GM19351 (cell line): ENCODE measurements around the gene GFOD2.
"Not testable (repeated sequence)": the region's sequence is repeated elsewhere in the genome, so short reads cannot be mapped to it uniquely, and the experiment has no call there.

ENCODE experiments used
- ATAC-seq: cut with Tn5 transposase; IDR thresholded peaks from one replicate; pipeline ENCODE4 v1.9.1; 2021; ENCODE audit warnings: mild to moderate bottlenecking, moderate library complexity; ENCODE audit not compliant: unreplicated experiment

Gene GFOD2, protein sequence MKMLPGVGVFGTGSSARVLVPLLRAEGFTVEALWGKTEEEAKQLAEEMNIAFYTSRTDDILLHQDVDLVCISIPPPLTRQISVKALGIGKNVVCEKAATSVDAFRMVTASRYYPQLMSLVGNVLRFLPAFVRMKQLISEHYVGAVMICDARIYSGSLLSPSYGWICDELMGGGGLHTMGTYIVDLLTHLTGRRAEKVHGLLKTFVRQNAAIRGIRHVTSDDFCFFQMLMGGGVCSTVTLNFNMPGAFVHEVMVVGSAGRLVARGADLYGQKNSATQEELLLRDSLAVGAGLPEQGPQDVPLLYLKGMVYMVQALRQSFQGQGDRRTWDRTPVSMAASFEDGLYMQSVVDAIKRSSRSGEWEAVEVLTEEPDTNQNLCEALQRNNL

GRCh38 chr16:67719048-67719777 is at the start of gene GFOD2:
Gene GFOD2, minus strand, starts transcription at chr16:67719316. Its CDS starts 33,601 bp downstream, at chr16:67685715.
- peak; percentile 80 for ATAC-seq

DNA sequence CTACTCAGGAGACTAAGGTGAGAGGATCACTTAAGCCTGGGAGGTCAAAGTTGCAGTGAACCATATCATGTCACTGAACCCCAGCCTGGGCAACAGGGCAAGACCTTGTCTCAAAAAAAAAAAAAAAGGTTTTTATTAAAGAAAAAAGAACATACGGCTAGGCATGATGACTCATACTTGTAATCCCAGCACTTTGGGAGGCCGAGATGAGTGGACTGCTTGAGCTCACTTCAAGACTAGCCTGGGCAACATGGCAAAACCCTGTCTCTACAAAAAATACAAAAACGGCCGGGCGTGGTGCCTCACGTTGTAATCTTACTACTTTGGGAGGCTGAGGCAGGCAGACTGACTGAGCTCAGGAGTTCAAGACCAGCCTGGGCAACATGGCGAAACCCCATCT is 48.8 kb upstream of the GFOD2 start:
- ATAC-seq = no peak

DNA sequence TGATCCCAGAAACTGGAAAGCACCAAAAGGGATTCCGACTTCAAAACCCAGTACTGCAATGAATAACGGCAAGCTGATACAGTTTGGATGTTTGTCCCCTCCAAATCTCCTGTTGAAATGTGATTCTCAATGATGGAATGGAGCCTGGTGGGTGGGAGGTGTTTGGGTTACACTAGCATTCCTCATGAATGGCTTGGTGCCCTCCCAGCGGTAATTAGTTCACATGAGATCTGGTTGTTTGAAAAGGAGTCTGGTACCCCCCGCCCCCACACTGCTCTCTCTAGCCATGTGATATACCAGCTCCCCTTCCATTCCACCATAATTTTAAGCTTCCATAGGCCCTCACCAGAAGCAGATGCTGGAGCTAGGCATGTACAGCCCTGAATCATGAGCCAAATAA is 47.2 kb upstream of the GFOD2 start:
- no peak for ATAC-seq

GRCh38 chr16:67764158-67764667 is 45.1 kb upstream of the GFOD2 start:
- ATAC-seq = no peak

GRCh38 chr16:67763066-67763465 is 44.0 kb upstream of the GFOD2 start:
- no peak for ATAC-seq

DNA sequence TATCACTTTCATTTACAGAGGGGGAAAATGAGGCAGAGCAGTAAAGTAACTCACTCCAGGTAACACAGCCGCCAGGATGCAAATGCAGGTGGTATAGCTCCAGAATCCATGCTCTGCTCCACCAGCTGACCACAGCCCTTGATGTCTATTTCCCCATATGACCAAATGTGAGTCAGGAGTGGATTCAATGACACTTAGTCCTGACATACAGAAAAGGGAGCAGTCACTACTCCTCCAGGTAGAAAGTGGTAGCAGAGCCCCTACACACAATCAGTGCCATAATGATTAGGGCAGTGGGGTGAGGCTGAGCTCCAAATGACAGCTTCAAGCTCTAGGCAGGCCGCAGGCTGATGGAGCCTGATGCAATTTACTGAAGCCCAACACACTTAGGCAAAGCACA is 43.3 kb upstream of the GFOD2 start:
- ATAC-seq = no peak

GRCh38 chr16:67761924-67762323 is 42.8 kb upstream of the GFOD2 start:
- no peak for ATAC-seq

- ATAC-seq = no peak
Observed at GRCh38 chr16:67760956-67761230, 41.8 kb upstream of the GFOD2 start.

DNA sequence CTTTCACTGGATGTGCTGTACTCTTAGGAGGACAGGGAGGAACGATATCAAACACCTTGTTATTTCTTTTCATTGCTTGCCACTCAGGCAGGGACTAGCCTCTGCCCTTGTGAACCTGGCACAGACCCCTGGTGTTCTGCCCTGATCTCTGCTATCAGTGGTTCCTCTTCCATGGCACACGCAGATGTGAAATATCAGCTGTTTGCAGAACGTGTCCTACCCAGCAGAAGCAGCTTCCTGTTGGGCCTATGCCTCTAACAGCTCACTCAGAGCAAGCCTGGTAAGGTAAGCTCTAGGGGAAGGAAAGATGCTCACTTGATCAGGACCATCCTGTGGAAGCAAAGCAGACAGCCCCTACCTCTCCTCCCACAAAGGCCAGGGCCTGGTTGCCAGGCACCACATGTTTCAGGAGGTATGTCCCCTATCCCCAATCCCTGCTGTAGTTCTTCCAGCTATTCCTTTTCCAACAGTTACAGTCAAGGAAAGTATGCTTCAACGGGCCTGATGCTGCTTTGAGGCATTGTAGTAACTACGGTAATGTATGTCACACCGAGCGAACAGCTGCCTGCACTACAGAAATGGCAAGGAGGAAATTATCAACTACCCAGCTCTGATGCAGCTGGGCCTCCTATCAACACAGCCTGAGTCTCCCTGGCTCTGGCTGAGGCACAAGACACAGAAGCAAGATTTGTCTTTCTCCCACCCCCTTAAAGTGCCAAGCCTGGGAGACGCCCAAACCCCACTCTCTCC is 41.3 kb upstream of the GFOD2 start:
- no peak for ATAC-seq

GRCh38 chr16:67758966-67759365 is 39.9 kb upstream of the GFOD2 start:
- no peak for ATAC-seq

DNA sequence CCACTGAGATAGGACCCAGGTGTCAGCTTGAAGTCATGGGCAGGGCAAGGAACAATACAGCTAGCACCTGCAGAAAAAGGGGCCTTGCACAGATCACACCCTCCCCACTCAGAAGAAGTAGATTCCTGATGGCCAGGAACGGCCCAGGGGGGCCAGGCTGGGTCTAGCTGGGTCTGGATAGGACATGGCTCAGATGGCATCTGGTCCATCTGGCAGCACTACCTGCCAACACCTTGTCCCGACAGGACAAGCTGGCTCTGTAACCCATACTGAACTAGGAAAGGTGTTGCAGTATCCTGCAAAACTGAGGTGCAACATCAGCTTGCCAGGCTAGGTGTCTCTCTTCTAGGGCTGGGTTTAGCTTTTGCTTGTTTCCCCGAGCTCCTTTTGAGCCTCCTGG is 38.9 kb upstream of the GFOD2 start:
- no peak for ATAC-seq

- no peak for ATAC-seq
Observed at GRCh38 chr16:67752641-67753040, 33.5 kb upstream of the GFOD2 start.

DNA sequence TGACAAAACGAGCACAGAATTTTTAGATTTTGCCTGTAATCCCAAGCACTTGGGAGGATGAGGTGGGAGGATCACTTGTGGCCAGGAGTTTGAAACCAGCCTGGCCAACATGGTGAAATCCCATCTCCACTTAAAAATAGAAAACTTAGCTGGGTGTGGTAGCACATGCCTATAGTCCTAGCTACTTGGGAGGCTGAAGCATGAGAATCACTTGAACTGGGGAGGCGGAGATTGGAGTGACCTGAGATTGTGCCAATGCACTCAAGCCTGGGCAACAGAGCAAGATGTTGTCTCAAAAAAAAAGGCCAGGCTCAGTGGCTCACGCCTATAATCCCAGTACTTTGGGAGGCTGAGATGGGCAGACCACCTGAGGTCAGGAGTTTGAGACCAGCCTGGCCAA is 32.2 kb upstream of the GFOD2 start:
- ATAC-seq = not testable (repeated sequence)

DNA sequence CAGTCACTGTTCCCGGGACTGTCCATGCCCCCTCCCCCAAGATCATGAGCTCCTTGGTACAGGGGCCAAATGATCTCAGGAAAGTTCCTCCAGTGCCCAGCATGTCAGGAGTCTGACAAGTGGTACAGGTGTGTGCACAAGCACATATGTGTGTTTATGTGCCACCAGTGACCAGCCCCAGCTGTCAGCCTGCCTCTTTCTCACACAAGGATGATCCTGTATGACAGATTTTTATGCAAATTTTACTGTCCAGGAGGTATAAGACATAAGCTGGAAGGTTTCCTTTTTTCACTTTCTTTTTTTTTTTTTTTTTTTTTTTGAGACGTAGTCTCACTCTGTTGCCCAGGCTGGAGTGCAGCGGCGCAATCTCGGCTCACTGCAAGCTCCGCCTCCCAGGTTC is 31.4 kb upstream of the GFOD2 start:
- peak; percentile 43 for ATAC-seq

DNA sequence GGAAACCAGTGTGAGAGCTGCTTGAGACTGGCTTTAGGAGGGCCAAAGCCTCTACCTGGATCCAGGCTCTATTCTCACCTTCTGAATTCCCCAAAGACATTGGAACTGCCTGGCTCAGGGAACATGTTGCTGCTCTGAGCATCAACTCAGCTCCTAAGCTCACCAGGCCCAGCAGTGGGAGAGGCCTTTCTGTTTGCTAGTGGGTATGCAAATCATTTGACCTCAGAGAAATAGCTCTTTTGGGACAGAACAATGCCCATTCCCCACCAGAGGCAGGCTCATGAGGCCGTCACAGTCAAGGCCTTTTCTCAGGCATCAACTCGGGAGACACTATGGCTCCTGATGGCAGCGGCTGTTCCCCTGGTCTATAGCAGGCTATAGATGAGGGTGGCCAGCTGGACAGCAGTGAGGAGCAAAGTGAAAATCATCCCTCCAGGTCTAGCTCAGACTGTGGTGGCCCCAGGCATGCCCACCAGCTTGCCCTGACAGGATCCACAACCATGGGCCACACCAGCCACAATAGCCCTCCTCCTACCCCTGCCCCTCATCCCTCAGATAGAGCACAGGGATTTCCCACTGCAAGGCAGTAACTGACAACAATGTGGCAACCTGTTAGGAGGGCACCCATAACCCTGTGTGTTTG is 30.4 kb upstream of the GFOD2 start:
- no peak for ATAC-seq

- ATAC-seq = no peak
Observed at GRCh38 chr16:67748834-67749233, 29.7 kb upstream of the GFOD2 start.

- no peak for ATAC-seq
Observed at GRCh38 chr16:67746846-67747245, 27.7 kb upstream of the GFOD2 start.

DNA sequence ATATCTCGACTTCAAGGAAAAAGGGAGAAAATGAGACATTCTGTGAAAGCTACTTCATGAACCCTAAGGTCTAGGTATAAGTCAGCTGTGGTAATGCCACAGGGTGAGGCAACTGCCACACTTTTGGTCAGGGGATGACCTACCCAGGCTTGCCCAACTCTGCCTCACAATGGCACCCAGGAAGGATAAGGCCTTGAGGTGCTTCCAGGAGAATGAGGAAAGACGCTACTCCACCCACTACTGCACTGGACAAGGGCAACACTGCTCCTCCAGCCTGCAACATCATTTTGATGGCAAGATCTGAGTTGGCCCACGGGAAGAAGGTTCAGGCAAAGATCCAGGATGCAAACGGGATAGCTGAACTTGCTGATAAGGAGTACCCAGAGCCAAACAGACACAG is 22.0 kb upstream of the GFOD2 start:
- no peak for ATAC-seq

- no peak for ATAC-seq
Observed at GRCh38 chr16:67740391-67740790, 21.3 kb upstream of the GFOD2 start.

DNA sequence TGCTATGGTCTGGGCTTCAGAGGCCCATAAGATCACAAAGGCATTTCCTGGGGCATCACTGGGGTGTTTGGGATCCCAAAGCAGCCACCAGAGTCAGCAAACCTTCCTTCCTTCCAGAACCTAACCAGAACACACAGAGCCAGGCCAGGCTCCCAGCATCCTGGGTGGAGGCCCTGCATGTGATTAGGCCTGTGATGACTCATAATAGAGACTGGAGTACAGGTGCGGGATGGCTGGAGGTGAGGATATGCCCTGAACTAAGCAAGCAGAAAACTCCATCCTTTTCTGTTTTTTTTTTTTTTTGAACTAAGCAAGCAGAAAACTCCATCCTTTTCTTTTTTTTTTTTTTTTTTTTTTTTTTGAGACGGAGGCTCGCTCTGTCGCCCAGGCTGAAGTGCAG is 17.7 kb upstream of the GFOD2 start:
- ATAC-seq = no peak

DNA sequence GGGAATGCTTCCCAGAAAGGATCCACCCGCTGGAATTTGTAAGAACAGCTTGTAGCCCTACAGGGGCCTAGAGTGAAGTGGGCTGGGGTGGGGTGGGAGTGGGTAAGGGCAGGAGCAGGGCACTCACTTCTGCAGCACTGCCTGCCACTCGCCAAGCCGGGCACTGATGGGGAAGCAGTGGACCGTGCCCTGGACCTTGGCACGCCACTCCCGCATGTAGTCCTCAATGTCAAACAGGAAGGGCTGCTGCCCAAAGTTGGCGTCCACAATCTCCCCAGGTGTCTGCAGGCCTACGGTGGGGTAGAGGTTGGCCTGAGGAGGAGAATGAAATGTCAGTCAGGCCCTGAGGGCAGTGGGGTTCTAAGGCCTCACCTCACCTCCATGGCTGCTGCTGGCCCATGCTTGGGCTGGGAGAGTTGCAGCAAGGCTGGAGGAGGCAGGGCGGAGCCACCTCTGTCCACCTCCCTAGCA is 15.7 kb upstream of the GFOD2 start:
- ATAC-seq = no peak
